Testis (tissue), 3 donors: Measurements from ENCODE around the gene PRKN. TPM values are rescaled to one million over a fixed set of nuclear protein-coding genes. Genes with fewer than 3 reads are reported as not detected.
"Not testable (repeated sequence)": the region's sequence is repeated elsewhere in the genome, so short reads cannot be mapped to it uniquely, and the experiment has no call there.

Source experiments
- DNase-seq: peaks from one replicate; pipeline ENCODE4 v3.0.0-alpha.2; 2019
- H3K27ac ChIP-seq, 2 donors: fragments of 200-600 bp; sonication (generic); one replicate each; pipeline ENCODE4 v1.5.1; 2019
- H3K27me3 ChIP-seq: fragments of 200-600 bp; sonication (generic); one replicate; pipeline ENCODE4 v1.5.1; 2019
- H3K36me3 ChIP-seq: fragments of 200-600 bp; sonication (generic); one replicate; pipeline ENCODE4 v1.5.1; 2017; ENCODE audit warnings: low read depth; ENCODE audit errors: missing control alignments
- H3K4me1 ChIP-seq: fragments of 200-600 bp; sonication (generic); one replicate; pipeline ENCODE4 v1.5.1; 2019
- H3K4me3 ChIP-seq, 2 donors: fragments of 200-600 bp; sonication (generic); one replicate each; pipeline ENCODE4 v1.5.1; 2017 to 2019
- H3K9me3 ChIP-seq: fragments of 200-600 bp; sonication (generic); one replicate; pipeline ENCODE4 v1.5.1; 2017
- POLR2A ChIP-seq: fragments of 450-650 bp; IDR thresholded peaks from one replicate; pipeline ENCODE4 v1.6.1; 2017; ENCODE audit warnings: antibody characterized with exemption, mild to moderate bottlenecking, moderate library complexity
- WGBS, 2 donors: methylation state at CpG; one replicate each; pipeline ENCODE4 v1.1.5; 2018; 5-methylcytosine and 5-hydroxymethylcytosine counted together
- intact Hi-C: fragments of 100-400 bp; cut with DNase I; formaldehyde crosslinking; loops from one replicate; pipeline ENCODE4 v1.15.1; 2023; ENCODE audit warnings: low total_unique reads
- polyA plus RNA-seq: library from polyadenylated mRNA; stranded (reverse); fragments of 350-450 nt; fragmentation: Illumina TruSeq; extraction: RNeasy Lipid Tissue Mini Kit (QIAGEN cat#74804); gene quantifications from one replicate; pipeline ENCODE4 v1.2.3, GENCODE V29; 2014; ENCODE audit warnings: low read depth, low replicate concordance; ENCODE audit not compliant: insufficient read depth
- total RNA-seq, 2 donors: library from RNA; depleted of rRNA; stranded (reverse); fragments of >200 nt; gene quantifications; one replicate each; pipeline ENCODE4 v1.2.3, GENCODE V29; 2016
- TF ChIP-seq, protein P1 (sequence below), 3 experiments: fragments of 450-650 bp in 2 of 3; fragments of 200-600 bp in 1 of 3; sonication (generic) in 1 of 3; IDR thresholded peaks; one replicate each; pipeline ENCODE4 v1.5.1; 2016 to 2019; ENCODE audit warnings: antibody characterized with exemption in 3 of 3, mild to moderate bottlenecking in 2 of 3, moderate library complexity in 1 of 3

Gene PRKN
- total and polyA plus RNA-seq, 3 donors from 2014 or later: 19.1 to 34.5 (median 28.8) TPM

DNA sequence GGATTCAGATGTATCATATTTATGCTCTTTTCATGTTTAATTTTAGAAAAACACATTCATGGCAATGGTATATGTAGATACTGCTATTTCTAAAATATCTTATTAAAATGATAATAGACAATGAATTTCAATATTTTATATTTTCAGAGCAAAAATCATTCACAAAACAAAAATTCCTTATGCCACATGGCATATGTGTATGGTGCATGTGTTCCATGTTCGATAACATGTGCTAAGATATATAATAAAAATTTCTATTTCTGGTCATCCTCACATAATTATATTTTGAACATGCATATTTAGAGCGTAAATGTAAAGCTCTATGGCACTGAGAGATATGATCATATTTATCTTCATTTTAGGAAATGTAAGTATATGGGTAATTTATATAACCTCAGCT lies 847.5 kb downstream of the PRKN start:
- Histone ChIP-seq H3K27ac (no peak overlapping the region), H3K36me3 (no peaks in the 10 kb centered on the region), H3K4me1 (no peaks in the 10 kb centered on the region), H3K27me3 (no peaks in the 10 kb centered on the region), H3K4me3 (no peak overlapping the region), H3K9me3 (no peaks in the 10 kb centered on the region)
- DNase-seq: no peak
- TF ChIP-seq, protein P1, sequence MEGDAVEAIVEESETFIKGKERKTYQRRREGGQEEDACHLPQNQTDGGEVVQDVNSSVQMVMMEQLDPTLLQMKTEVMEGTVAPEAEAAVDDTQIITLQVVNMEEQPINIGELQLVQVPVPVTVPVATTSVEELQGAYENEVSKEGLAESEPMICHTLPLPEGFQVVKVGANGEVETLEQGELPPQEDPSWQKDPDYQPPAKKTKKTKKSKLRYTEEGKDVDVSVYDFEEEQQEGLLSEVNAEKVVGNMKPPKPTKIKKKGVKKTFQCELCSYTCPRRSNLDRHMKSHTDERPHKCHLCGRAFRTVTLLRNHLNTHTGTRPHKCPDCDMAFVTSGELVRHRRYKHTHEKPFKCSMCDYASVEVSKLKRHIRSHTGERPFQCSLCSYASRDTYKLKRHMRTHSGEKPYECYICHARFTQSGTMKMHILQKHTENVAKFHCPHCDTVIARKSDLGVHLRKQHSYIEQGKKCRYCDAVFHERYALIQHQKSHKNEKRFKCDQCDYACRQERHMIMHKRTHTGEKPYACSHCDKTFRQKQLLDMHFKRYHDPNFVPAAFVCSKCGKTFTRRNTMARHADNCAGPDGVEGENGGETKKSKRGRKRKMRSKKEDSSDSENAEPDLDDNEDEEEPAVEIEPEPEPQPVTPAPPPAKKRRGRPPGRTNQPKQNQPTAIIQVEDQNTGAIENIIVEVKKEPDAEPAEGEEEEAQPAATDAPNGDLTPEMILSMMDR (IDR thresholded peaks at IDR 0.05): no peak
- no peak for TF ChIP-seq POLR2A
- WGBS, 2 donors: 93 to 98% methylated on average over 2 of the region's 2 CpGs
- intact Hi-C loops: no loop called here

DNA sequence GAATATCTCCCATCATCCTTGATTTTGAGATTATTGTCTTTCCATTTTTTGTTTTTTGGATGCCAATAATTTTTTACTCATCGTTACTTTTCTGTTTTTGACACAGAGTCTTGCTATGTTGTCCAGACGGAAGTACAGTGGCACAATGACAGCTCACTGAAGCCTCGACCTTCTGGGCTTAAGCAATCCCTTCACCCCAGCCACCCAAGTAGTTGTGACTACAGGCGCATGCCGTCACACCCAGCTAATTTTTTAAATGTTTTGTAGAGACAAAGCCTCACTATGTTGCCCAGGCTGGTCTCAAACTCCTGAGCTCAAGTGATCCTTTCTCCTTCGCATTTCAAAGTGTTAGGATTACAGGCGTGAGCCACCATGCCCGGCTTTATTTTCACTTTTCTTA lies 851.3 kb downstream of the PRKN start:
- Histone ChIP-seq H3K36me3 (no peaks in the 10 kb centered on the region), H3K27ac (no peak overlapping the region), H3K9me3 (no peaks in the 10 kb centered on the region), H3K27me3 (no peaks in the 10 kb centered on the region), H3K4me3 (no peak overlapping the region), H3K4me1 (no peaks in the 10 kb centered on the region)
- intact Hi-C loops: no loop called here
- WGBS, 2 donors: 86 to 93% methylated on average over 8 of the region's 8 CpGs
- no peak for DNase-seq
- TF ChIP-seq POLR2A: no peak
- TF ChIP-seq, protein P1 (IDR thresholded peaks at IDR 0.05): no peak

DNA sequence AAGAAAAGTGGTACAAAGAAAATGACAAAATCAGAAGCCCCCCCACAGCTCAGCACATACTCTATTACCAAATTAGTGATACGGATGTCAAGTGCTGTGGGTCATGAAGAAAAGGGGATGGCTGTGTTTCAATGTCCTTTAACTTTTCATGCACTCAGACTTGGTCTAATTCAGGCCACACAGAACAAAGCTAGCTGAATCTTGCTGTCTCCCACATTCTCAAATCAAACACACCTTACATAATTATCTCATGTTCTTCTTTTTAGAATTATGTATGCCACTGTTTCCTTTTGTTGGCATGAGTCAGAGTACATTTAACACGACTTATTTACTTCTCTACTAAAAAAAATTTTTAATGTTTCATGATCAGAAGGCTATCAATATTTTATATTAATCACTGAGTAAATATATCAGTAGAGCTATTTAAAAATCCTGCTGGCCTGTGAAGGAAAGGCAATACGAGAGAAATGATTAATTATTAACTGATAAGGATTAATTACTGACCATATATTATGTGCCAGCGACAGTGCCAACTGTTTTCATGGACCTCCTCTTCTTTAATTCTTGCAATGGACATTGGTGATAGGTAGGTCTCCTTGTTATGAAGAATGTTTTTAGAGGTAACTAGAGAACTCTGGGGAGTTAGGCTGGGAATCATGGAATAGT lies 857.2 kb downstream of the PRKN start:
- DNase-seq: no peak
- Histone ChIP-seq H3K36me3 (no peaks in the 10 kb centered on the region), H3K27me3 (no peaks in the 10 kb centered on the region), H3K4me1 (no peaks in the 10 kb centered on the region), H3K9me3 (no peaks in the 10 kb centered on the region), H3K4me3 (no peak overlapping the region), H3K27ac (no peak overlapping the region)
- intact Hi-C loops: no loop called here
- 82 to 83% methylated on average over 4 of the region's 4 CpGs for WGBS, 2 donors
- TF ChIP-seq, protein P1 (IDR thresholded peaks at IDR 0.05): no peak
- TF ChIP-seq POLR2A: no peak

DNA sequence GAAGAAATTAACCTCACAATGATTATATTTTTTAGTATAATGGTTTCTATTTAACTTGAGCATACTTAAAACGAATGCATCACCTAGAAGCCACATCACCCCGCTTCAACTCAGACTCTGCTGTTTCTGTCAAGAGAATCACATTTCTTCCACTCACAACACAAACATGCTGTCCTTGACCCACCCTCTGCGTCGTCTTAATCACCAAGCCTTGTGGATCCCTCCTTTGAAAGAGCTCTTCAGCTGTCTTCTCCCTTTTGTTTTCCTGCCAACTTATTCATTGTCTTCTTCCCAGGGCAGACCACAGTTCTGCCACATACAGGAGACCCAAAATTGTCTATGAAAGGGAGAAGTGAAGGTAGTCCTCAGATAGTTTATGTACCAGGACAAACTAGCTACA lies 858.1 kb downstream of the PRKN start:
- intact Hi-C loops: no loop called here
- no peaks in the 10 kb centered on the region for H3K9me3 ChIP-seq
- H3K36me3 ChIP-seq: no peaks in the 10 kb centered on the region
- 49 to 72% methylated on average over 4 of the region's 4 CpGs for WGBS, 2 donors
- no peak overlapping the region for H3K4me3 ChIP-seq
- H3K4me1 ChIP-seq: no peaks in the 10 kb centered on the region
- TF ChIP-seq POLR2A: no peak
- TF ChIP-seq, protein P1 (IDR thresholded peaks at IDR 0.05): no peak
- peak; percentile 29 for DNase-seq
- no peaks in the 10 kb centered on the region for H3K27me3 ChIP-seq
- H3K27ac ChIP-seq: no peak overlapping the region

DNA sequence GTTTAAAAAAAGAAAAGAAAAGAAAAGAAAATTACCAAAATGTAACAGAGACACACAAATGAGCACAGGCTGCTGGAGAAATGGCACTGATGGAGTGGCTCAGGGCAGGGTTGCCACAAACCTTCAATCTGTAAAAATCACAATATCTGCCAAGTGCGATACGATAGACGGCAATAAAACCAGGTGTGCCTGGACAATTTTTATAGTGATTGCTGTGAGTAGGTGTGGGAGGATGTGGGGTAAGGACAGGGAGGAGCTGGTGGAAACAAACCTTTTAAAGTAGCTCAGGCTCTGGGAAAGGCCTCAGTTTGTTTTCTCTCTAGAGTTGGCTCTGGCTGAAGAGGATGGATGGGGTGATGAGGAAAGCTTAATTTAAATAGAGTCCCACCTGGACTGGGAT lies 861.0 kb downstream of the PRKN start:
- H3K27ac ChIP-seq: no peak overlapping the region
- DNase-seq: no peak
- no peaks in the 10 kb centered on the region for H3K9me3 ChIP-seq
- H3K27me3 ChIP-seq: no peaks in the 10 kb centered on the region
- H3K4me1 ChIP-seq: no peaks in the 10 kb centered on the region
- TF ChIP-seq, protein P1 (IDR thresholded peaks at IDR 0.05): no peak
- no peak for TF ChIP-seq POLR2A
- intact Hi-C loops: no loop called here
- H3K4me3 ChIP-seq: no peak overlapping the region
- no peaks in the 10 kb centered on the region for H3K36me3 ChIP-seq
- 93 to 94% methylated on average over 3 of the region's 3 CpGs for WGBS, 2 donors

DNA sequence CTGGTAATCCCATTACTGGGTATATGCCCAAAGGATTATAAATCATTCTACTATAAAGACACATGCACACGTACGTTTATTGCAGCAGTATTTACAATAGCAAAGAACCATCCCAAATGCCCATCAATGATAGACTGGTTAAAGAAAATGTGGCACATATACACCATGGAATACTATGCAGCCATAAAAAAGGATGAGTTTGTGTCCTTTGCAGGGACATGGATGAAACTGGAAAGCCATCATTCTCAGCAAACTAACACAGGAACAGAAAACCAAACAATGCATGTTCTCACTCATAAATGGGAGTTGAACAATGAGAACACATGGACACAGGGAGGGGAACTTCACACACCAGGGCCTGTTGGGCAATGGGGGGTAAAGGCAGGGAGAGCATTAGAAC lies 866.5 kb downstream of the PRKN start:
- H3K36me3 ChIP-seq, H3K27me3 ChIP-seq, intact Hi-C loops, H3K4me3 ChIP-seq, DNase-seq, H3K4me1 ChIP-seq, H3K9me3 ChIP-seq, H3K27ac ChIP-seq: not testable (repeated sequence)
- 73 to 74% methylated on average over 2 of the region's 2 CpGs for WGBS, 2 donors
